NCI-H128 (cell line): ENCODE measurements around the gene MYO5B.
"Not testable (repeated sequence)": the region's sequence is repeated elsewhere in the genome, so short reads cannot be mapped to it uniquely, and the experiment has no call there.

Source experiments
- DNase-seq: peaks from one replicate; lab custom pipeline; 2025; ENCODE audit not compliant: unreplicated experiment; lab: John Stamatoyannopoulos, UW

MYO5B gene

DNA sequence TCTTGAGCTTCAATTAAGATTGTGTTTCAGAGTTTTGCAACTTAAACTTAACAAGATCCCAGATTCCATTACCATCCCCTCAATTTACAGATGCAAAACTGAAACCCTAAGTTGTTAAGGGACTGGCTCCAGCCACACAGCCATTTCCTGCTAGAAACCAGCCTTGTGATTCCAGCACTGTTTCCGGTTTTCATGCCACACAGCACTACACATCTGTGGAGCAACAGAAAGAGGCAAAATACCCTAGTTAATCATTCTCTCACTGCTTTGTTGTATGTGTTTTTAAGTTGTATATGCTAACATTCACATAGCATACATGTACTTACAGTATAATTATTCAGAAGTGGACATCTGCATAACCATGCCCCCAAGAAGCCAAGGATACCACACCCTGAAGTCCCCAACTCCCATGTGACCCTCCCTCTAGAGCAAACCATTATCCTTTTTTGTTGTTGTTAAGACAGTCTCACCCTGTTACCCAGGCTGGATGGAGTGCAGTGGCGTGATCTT lies 87.4 kb downstream of the MYO5B start:
- no peak for DNase-seq

DNA sequence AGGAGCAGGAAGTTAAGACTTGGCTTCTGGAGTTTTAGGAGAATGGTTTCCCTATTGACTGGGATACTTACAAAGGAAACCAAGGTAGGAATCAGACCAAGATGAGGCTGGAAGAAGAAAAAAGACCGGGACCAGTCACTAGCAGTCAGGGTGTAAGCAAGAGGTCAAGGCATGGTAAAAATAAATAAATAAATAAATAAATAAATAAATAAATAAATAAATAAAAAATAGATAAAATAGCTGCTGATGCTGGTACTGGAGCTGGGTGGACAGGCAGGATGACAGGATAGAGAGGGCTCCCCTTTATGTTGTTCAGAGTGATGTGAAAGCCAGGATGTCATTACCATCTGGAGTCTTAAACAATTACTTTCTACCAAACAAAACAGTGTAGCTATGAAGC lies 89.9 kb downstream of the MYO5B start:
- DNase-seq: no peak

DNA sequence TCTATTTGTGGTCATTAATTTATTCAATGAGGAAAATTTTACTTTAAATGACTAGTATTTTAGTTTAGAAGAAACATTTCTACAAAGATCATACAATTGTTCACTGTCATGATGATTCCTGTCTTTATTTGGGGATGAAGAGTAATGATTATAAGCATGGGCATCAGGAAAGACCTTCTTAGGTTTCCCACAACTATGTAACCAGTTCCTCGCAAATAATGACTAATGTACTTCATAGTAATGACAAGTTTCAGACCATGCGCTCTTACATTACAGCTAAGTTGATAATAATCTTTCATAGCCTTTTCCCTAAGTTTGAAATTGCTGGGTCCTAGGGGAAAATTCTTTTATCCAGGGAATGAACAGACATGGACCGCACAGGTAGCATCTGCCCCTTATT lies 90.5 kb downstream of the MYO5B start:
- DNase-seq: no peak

DNA sequence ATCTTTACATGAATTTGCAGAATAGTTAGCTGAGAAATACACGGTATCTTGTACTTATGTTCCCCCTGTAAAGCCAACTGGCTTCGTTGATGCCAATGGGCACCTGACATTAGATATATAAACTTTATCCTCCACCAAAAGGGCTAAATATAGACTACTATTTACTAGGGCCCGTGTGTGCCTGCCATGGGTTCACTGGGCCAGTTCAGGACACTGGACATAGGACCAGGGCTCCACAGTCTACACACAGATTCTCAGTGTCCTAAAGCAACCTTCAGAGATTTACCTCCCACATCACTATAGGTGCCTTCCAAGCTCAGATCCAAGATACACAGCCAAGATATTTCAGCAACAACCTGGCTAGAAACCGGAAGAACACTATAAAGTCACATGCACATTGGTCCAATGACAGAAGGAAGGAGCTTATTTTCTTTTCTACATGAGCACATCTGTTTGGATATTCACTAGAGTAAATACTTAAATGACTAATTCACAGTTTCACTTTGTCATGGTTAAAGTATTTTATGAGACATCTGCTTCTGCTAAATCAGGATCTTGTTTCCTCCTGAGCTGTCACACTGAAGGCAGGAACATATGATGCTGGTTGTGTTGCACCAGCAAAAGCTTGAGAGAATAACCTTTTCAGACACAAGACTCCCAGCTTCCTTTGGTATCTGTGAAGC lies 95.1 kb downstream of the MYO5B start:
- no peak for DNase-seq

- no peak for DNase-seq
Observed at GRCh38 chr18:50097702-50098101, 97.2 kb downstream of the MYO5B start.

DNA sequence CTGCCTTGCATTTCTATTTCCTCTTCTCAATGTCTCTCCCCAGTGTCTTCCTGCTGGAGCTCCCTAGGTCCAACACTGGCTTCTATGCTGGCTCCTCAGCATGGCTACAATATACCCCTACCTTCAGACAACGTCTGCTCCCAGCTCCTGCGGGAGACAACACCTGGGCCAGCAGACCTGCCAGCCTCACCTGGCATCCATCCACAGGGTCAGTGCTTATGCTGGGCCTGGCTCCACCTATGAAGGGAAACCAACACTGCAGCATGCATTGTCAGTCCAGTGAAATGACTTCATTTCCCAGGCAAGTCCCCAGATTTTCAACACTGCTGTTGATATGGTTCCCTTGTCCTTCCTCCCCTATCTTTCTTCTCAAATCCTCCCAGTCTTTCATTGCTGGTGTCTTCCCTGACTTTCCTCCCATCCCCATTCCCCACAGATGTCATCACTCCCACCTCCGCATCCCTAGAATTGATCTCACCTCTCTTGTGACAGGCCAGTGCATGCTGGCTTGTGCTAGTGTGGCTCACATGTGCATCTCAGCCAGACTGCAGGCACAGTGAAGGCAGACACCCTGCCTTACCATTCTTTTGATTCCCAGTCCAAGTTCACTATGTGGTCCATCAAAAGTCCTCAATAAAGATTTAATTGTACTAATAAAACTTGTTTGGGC lies 98.0 kb downstream of the MYO5B start:
- DNase-seq: no peak

DNA sequence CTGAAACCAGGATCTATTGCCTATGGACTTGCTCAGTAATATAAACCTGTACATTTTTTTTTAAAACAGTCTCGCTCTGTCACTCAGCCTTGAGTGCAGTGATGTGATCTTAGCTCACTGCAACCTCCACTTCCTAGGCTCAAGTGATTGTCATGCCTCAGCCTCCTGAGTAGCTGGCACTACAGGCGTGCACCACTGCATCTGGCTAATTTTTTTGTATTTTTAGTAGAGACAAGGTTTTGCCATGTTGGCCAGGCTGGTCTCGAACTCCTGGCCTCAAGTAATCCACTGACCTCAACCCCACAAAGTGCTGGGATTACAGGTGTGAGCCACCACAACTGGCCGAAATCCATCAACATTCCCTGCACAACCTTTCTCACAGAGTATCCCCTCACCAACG lies 100.2 kb downstream of the MYO5B start:
- DNase-seq: not testable (repeated sequence)

- no peak for DNase-seq
Observed at GRCh38 chr18:50094221-50094773, 100.7 kb downstream of the MYO5B start.

DNA sequence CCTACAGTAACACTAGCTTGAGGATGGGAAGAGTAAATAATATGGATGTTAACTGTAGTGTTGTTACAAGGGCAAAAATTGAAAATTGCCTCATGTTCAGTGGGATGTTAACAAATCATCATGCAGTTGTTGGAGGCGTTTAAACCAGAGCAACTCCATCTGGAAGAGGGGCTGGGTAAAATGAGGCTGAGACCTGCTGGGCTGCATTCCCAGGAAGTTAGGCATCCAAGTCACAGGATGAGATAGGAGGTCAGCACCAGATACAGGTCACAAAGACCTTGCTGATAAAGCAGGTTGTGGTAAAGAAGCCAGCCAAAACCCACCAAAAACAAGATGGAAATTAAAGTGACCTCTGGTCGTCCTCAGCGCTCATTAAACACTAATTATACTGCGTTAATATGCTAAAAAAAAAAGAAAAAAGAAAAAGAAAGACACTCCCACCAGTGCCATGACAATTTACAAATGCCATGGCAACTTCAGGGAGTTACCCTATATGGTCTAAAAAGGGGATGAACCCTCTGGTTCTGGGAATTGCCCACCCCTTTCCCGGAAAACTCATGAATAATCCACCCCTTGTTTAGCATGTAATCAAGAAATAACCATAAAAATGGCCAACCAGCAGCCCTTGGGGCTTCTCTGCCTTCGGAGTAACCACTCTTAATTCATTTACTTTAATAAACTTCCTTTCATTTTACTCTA lies 101.4 kb downstream of the MYO5B start:
- DNase-seq: no peak

DNA sequence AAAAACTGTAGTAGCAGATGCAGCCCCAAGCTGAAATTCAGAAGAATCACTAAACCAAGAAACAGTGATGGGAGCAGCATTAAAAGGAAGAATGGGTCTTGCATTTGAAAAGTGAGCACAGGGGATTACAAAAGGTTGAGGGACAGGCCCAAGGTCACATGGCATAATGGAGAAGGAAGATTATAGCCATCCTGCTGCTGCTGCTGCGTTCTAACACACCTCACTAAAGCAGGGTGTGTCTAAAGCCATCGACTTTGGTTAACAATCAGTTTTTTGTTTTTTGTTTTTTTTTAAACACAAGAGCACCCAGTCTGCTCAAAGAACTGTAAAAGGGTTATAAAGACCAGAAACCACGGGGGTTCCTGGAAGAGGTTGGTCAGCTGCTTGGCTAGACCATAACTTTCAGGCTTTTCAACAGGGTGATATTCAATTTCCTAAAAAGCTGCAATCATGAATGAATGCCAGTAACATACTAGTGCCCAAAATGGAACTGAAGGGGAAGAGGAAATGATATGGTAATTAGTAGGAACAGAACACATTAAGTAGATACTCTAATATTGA lies 102.6 kb downstream of the MYO5B start:
- DNase-seq: no peak

DNA sequence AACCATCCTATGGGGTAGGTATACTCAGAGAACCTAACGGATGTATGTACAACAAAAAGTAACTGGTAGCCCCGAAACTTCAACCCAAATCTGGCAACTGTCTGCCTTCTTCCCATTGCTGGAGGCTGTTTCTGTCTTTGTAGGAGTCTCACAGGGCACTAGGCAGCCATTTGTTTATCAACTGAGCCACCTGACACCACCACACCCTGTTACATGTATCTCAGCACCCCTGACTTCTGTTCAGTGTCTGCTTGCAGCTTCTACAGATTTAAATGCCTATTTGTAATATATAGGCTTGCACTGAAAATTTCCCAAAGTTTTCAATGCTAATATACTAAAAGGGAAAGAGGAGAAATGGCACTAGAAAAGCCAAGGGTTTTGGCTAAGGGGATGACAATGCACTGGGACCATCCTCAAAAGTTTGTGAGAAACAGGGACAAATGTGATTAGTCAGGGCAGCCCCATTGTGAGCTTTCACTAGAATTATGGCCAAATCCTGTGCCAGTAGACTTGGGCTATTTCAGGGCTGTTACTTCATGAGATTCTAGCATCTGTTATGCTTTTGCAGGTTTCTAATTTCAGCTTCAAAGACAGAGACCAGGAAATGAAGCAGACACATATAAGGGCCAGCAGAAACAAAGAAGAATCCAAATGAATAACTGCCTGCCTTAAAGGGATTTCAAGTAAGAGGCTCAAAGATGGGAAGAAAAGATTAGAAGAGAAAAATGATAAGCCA lies 103.3 kb downstream of the MYO5B start:
- DNase-seq: no peak

DNA sequence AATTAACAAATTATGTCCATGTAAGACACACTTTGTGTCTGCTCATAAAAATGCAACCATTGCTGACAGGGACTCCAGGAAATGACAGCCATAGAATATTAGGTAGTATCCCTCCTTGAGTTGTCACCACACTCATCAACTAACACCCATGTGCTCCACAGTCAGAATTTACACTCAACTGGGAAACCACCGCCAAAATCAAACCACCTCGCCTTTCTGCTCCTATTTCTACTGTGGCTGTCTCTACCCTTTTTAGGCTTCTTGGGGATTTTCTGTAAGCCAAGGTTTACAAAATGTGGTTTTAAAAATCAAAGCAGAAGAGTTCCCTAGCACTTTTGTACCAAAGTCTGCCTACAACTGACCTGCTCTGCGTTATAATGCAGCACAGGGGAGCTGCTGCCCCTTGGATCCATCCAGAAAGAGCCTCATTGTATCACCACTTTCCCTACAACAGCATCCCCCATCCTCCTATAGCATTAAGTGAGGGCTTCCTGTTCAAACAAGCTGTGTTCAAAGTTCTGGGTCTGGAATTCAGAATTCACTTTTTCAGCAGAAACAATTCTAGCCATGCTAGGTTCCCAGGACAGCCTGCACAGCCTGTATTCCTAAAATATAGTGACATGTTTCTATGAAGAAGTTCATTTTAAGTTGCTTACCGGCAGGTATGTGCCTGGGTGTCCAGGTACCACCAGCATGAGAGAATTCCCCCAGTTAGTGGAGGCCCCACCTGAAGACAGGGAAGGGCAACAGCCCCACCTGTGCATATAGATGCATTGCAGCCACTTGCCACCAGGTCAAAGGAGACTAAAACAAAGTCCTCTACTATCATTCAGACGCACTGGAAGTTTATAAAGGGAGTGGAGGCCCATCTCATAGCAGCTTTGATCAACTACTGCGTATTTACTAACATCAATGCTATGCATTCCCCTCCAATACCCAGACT lies 104.3 kb downstream of the MYO5B start:
- DNase-seq: no peak

DNA sequence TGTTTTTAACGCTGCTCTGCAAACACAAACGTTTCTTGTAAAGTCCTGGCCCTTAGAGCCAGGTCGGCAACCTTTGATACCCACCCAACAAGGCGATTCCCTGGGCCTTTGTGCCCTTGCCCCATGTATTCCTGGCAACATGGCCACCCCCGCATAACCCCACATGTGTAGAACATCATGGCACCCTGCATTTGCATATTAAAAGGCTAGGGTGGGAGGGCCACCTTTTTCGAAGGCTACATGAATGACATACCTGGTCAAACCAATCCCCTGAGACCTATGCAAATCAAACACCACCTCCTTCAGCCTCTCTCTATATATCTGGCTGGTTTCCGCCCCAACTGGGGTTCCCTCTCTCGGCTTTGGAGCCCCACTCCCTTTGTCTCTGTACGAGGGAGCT lies 105.2 kb downstream of the MYO5B start:
- no peak for DNase-seq

- DNase-seq: no peak
Observed at GRCh38 chr18:50083708-50084107, 111.2 kb downstream of the MYO5B start.

GRCh38 chr18:50080932-50081560 lies 113.9 kb downstream of the MYO5B start:
- DNase-seq: no peak

DNA sequence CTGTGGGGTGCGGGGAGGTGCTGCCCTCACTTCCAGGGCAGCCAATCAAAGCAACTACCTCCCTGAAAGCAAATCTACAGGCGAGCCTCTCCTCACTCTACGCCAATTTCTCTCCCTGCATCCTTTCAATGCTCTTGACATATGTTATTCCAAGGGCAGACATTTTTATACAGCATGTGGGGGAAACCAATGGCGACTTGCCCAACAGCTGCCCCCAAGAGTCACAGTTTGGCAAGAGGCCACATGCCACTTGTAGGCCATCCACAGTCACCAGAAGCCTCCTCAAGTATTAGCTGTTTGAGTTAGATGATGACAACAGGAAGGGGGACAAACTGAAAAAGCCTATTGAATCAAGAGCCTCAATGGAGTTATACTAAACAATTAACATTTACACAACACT lies 114.6 kb downstream of the MYO5B start:
- peak; percentile 34 for DNase-seq

- no peak for DNase-seq
Observed at GRCh38 chr18:50079571-50080295, 115.2 kb downstream of the MYO5B start.

DNA sequence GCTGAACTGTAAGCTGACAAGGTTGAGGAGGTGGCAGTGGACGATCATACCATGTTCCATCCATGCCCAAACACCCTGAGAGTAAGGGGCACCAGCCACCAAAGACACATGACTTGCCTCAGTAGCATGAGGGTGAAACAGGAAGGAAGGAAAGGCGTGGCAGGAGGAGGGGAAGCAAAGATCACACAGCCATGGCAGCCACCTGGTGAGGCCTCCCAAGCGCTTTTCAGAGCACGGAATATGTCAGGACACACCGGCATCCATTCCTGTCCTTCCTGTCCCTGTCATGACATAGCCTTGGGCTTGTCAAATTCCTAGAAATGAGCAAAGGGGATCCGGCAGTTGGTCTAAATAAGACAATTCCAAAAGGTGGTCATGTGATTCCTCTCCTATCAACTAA lies 118.7 kb downstream of the MYO5B start:
- no peak for DNase-seq

- no peak for DNase-seq
Observed at GRCh38 chr18:50075772-50076171, 119.2 kb downstream of the MYO5B start.
